GM21786 (cell line): ENCODE results near the gene SLC41A2.

Experiments used
- ATAC-seq: cut with Tn5 transposase; IDR thresholded peaks from one replicate; pipeline ENCODE4 v1.9.1; 2021; ENCODE audit not compliant: unreplicated experiment

The SLC41A2 gene

DNA sequence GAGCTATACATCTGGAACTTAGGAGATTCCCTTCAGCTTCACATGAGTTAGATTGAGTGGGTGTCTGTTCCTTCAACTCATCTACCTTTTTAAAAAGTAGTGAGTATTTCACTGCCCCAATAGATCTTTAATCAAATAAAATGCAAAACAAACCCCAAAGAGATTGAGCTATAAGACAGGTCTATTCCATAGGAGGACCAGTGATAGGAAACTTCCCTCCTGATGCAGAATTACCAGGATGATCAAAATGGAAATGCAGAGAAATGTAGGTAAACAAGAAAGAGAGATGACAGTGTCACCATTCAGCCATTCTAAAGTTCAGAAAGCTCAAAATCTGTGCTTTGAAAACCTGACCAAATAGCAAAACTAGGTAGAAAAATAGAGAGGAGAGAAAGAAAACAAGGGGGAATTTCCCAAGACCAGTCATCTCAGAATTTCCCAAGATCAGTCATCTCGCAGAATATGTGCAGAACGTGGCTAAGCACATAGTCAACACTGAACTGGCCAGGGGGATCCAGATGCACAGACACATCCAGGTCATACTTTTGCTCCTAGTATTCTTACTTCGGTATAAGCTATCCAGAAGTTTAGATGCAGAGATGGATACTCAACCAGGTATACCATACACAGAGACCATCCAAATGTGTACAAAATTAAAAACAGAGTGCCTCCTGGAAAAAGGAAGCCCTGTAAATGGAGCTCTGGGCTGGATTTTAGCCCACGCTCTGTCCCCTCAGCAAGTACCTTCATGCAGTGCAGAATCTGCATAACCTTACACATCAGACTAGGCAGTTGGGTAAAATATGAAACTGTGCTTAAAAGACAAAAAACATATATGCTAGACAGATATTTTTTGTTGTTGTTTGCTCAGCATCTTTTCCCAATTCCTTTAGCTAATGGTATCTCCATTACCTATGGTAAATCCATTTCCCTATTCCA, 27.4 kb downstream of the SLC41A2 start:
- peak; percentile 92 for ATAC-seq

- peak; percentile 8 for ATAC-seq
These were observed 28.1 kb downstream of the SLC41A2 start for GRCh38 chr12:104929977-104930376.

GRCh38 chr12:104929368-104929767, 28.7 kb downstream of the SLC41A2 start:
- no peak for ATAC-seq

DNA sequence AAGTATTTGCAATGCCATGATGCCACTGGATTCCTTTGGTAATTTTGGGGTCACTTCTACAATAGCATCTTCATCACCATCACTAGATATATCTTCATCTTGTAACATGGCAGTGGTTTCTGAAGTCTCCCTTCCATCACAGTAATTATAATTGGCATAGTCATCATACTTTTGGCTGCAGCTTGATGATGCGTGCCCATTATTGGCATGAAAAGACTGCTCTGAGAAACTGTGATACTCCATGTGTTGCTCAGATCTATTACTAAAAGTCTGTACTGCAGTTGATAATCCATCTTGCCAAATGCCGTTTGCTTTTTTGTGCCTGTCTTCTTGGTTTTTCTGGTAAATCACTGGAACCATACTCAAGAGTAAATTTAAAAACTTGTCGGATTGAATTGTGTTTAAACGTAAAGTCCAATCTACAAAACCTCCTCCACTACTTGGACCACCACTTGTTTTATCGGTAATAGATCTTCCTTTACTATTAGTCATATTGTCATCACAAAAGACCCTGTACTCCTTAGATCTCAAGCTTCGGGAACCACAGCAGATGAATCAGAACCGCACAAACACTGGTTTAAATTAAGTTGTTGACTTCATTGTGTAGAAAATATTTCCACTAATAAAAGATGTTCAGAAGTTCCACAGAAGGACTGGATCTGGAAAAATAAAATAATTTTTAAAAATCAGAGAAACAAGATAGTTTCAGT, 29.9 kb downstream of the SLC41A2 start:
- ATAC-seq: no peak

DNA sequence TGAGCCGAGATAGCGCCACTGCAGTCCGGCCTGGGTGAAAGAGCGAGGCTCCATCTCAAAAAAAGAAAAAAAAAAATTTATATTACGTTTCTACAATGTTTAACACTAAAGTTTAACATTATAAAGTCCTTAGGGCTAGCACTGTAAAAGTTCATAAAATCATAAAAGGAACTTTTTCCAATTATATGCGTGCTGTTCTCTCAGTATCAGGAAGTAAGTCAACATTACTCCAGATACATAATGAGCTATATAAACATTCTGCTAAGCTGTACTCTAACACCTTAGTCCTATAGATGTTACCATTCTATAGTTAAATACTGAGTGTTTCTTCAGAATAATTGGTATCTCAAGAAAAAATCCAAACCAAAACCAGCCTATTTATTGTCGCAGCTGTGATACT, 32.6 kb downstream of the SLC41A2 start:
- no peak for ATAC-seq

- no peak for ATAC-seq
These were observed 36.8 kb downstream of the SLC41A2 start for GRCh38 chr12:104921340-104921739.

- ATAC-seq: no peak
These were observed 46.1 kb downstream of the SLC41A2 start for GRCh38 chr12:104911942-104912341.

DNA sequence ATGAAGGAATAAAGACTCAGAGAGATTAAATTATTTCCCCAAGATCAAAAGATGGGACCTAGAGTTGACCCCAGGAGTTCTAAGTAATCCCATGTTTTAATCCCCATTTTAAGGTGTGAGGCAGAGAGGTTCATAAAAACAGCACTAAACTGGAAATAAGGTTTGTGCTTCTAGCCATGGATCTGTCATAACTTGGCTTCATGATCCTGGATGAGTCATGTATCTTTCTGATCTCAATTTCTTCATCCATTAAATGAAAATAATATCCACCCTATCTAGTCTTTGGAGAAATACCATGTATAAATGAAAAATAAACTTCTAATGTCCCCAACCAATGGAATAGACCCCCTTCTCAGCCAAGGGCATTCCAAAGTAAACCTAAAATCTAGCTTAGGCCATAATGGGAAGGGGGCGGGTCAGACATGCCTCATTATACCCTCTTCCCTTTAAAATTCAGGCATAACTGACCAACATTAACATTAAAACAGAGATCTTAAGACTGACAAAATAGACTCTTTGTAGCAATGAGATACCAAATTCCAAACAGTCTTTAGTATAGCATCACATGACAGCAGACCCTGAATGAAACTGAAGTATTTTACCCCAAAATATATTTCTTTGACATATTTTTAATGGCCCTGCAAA, 47.8 kb downstream of the SLC41A2 start:
- ATAC-seq: no peak

DNA sequence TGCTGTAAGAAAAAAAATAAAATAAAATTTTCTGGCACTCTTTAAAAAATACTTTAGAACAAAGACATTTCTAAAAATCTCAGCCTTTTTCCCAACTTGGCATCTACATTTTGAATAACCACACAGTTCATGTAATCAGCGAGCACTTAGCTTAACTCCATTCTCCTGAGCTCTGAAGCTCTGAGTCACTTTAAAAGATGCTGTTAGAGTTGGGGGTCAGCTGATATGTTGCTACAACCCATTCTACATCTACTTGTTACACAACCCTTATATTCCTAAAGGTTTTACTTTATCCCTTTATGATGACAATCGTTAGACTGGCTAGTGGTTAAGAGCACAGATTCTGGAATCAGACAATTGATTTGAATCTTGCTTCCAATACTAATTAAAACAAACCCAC, 48.3 kb downstream of the SLC41A2 start:
- ATAC-seq: no peak
